HG03354 (cell line): ENCODE results near the gene ZNF689.
"Not testable (repeated sequence)": the region's sequence is repeated elsewhere in the genome, so short reads cannot be mapped to it uniquely, and the experiment has no call there.

Experiments
- ATAC-seq: cut with Tn5 transposase; IDR thresholded peaks from one replicate; pipeline ENCODE4 v1.9.1; 2021; ENCODE audit warnings: mild to moderate bottlenecking; ENCODE audit not compliant: unreplicated experiment, poor library complexity, severe bottlenecking

Gene ZNF689

DNA sequence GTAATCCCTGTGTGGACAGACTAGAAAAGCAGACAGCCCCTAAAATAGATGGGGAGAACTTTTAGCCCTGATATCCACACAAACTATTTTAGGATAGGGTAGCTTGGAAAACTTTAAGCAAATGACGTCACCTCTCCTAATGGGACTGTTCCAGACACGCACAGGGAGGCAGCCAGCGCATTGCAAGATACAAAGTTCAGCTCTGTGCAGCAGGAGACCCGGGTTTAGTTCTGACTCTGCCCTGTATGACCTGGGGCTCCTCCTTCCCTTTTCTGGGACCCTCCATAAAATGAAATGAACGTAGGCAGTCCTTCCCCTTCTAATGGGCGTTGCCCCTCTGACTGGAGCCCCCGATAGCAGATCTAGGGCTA is 6.3 kb downstream of the ZNF689 start:
- no peak for ATAC-seq

DNA sequence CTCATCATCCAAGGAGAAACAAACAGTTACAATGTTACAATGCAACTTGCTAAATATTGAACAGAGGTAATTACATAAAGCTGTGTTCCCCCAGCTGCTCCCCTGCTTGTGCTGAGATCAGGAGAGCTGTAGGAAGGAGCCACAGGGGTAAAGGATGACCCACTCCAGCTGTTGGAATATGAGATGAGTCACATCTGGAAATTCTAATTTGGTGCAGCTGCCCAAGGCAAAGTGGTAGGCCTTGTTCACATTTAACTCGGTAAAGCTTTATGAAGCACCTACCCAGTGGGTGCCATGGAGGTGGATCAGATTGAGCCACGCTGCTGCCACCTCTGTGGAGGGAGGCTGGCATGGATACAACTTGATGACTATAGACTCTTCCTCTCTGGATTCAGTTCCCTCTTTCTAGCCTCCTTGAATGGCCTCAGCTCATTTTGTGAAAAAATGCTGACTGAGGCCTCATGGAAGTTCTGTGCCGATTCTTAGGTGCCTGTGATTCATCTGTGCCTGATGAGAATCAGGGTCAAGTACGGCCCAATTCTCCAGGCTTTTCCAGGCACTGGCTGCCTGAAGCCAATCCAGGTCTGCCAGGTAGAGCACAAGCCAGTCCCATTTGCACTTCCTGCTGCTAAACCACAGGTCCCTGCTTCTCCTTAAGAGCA is 7.4 kb downstream of the ZNF689 start:
- ATAC-seq, result no peak

DNA sequence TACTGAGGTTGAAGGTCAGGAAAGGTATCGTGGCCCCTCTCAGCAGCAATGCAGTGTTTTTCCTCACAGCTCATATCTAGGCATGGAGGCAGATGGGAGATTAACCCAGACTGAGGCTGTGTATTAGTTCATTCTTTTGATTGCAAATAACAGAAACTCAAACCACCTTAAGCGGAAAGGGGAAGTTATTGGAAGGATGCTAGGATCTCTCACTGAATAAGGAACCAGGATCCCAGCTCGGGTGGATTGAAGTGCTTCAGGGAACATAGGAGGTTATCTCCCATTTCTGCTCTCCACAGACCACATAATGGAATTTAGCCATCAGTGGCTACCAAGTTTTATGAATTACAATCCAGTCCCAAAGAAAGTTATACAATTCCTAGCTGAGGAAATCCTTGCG is 8.2 kb downstream of the ZNF689 start:
- no peak for ATAC-seq

DNA sequence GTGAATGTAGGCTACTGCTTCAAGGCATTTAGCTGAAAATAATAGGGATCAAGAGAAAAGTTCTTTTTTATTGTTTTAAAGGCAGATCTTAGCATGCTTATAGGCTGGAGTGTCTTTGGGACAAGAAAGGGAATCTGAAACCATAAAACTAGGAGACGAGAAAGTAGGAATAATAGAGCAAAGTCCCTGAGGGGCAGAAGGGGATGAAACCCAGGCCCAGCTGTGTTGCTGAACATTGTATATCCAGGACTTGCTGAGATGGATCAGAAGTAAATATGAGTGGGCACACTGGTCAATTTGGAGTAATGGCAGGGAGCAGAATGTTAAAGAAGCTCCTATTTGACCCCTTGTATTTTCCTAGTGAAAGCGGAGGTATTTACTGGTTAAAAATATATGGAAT is 9.3 kb downstream of the ZNF689 start:
- ATAC-seq, result no peak

DNA sequence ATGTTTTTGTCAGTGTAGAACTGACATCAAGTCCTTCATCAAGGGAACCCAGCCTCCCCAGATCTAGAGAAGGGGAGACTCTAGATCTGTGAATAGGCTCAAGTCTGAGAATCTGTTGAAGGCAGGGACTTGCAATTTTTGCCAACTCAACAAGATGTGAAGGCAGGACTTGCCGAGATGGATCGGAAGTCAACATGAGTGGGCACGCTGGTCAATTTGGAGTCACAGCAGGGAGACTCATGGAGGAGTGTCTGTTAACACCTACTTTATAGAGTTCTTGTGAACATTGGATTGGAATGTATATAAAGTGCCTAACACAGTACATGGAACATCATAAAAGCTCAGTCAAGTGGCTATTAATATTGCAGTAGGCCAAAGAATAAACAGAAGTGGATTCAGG is 10.0 kb downstream of the ZNF689 start:
- no peak for ATAC-seq

DNA sequence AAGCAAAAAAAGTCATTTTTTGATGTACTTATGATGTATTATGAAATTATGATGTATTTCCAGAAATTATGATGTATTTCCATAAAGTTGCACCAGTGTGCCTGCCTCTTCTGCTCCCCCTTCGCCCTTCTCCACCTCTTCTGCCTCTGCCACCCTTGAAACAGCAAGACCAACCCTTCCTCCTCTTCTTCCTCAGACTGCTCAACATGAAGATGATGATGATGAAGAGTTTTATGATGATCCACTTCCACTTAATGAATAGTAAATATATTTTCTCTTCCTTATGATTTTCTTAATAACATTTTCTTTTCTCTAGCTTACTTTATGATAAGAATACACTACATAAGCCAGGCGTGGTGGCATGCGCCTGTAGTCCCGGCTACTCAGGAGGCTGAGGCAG is 17.3 kb downstream of the ZNF689 start:
- ATAC-seq, result no peak

DNA sequence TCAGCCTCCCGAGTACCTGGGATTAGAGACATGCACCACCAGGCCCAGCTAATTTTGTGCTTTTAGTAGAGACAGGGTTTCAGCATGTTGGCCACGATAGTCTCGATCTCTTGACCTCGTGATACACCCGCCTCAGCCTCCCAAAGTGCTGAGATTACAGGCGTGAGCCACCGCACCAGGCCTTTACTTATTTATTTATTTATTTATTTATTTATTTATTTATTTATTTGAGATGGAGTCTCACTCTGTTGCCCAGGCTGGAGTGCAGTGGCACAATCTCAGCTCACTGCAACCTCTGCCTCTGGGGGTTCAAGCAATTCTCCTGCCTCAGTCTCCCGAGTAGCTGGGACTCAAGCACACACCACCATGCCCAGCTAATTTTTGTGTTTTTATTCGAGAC is 19.3 kb downstream of the ZNF689 start:
- not testable (repeated sequence) for ATAC-seq

DNA sequence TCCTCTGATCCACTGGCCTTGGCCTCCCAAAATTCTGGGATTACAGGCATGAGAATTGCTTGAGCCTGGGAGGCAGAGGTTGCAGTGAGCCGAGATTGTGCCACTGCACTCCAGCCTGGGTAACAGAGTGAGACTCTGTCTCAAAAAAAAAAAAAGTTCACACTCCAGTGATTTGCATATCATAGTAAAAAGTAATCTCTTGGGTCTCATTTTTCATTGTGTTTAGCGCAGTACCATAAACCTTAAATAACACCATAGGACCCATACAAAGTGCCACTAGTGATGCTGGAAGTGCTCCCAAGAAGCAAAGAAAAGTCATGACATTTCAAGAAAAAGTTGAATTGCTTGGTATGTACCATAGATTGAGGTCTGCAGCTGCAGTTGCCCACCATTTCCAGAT is 20.6 kb downstream of the ZNF689 start:
- not testable (repeated sequence) for ATAC-seq

DNA sequence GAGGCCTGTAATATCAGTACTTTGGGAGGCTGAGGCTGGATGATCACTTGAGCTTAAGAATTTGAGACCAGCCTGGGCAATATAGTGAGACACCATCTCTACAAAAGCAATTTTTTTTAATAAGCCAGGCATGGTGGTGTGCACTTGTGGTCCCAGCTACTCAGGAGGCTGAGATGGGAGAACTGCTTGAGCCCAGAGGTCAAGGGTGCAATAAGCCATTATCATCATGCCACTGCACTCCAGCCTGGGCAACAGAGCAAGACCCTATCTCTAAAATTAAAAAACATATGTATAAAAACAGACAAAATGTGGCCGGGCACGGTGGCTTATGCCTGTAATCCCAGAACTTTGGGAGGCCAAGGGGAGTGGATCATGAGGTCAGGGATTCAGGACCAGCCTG is 21.5 kb downstream of the ZNF689 start:
- ATAC-seq, result no peak

DNA sequence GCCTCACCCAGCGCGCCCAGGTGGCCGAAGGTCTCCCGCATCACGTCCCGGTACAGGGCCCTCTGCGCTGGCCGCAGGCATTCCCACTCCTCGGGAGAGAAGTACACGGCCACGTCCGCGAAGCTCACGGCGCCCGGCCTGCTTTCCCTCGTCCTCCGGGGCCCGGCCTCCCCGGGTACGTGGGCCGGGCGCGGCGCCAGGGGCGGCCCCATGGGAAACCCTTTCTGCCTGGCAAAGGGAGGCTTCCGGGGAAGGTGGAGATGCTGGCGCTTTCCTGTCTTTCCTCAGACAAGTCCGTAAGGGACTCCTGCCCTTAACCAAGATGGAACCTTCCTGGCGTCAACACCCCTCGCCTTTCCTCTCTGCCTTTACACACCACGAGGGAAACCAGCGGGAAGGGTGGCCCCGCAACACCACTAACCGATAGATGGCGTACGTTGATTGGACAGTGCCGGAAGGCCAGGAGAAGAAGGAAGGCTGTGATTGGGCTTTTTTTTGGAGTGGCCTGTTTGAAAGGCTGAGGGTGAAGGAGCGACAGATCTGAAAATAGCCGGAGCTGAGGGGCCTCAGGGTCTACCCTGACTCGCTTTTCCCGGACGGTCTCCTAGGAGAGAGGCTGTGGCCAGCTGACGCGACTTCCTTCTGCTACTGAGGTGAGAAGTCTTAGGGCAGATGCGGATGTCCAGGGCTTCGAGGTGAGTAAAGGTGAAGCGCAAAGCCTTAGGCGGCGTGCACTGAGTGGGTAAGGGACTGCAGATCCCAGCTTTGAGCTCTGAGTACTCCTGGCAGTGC is 24.6 kb downstream of the ZNF689 start, which contains the start of gene ZNF785:
Gene ZNF785 (minus strand): TSS at position 298 of the 792 bp plus-strand sequence. CDS start 86 bp downstream, at position 212.
- ATAC-seq, result peak; percentile 89

DNA sequence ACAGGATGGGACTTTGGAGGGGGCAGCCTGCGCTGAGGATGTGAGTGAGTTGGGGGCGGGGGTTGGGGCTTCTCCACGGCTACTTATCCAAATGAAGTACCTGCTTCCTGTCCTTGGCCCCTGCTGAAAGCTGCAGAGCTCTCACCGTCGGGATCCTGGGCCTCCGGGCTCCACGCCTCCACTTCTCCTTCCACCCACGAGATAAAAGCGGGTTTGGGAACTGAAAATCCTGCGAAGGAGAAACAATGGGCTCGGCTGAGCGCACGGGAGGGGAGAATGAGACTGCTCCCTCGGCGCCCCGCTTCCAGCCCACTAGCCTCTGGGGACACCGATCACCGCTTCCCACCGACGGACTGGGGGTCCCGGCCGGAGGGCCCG is 25.2 kb downstream of the ZNF689 start:
- ATAC-seq, result peak; percentile 31

DNA sequence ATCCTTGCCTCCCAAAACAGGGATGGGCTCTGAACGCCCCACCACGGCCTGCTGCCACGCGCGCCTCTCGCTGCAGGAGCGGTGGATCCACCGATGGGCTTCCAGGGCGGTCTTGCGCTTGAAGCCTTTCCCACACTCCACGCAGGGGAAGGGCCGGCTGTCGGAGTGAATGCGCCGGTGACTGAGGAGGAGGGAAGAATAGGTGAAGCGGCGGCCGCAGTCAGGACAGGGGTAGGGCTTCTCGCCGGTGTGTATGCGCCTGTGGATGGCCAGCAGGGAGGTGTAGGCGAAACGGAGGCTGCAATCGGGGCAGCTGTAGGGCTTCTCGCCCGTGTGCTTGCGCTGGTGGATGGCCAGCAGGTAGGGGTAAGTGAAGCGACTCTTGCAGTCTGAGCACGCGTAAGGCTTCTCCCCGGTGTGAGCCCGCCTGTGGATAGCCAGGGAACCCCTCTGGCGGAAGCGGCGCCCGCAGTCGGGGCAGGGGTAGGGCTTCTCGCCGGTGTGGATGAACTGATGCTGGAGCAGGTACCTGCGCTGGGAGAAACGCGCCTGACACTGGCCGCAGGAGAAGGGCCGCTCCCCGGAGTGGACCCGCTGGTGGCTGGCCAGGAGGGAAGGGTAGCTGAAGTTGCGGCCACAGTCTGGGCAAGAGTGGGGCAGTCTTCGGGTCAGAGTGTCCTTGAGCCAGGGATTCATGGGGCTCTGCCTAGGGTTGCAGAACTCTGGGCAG is 27.4 kb downstream of the ZNF689 start:
- no peak for ATAC-seq

DNA sequence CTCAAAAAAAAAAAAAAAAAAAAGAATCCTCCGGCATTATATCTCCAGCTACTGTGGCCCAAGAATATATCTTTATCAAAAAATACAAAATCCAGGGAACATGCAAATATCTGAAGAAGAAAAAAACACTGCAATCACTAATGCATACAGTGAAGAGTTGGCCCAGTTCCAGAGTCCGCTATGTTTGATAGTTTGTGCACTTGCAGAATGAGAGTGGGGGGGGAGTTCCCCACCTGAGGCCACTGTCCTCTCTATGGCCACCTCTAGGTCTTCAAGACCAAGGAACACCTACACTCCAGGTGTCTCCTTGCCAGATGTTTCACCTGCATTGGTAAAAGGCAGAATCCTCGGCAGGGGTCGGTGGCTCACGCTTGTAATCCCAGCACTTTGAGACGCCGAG is 28.7 kb downstream of the ZNF689 start:
- ATAC-seq, result no peak

DNA sequence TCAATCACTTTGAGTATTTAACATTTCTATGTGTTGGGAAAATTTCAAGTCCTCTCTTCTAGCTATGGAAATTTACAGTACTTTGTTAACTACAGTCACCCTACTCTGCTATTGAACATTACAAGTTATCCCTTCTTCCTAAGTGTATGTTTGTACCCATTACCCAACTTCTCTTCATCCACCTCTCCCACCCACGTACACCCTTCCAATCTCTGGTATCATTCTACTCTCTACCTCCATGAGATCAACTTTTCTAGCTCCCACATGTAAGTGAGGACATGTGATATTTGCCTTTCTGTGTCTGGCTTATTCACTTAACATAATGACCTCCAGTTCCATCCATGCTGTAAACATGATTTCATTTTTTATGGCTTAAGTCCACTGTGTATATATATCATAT is 35.5 kb downstream of the ZNF689 start:
- ATAC-seq, result no peak

DNA sequence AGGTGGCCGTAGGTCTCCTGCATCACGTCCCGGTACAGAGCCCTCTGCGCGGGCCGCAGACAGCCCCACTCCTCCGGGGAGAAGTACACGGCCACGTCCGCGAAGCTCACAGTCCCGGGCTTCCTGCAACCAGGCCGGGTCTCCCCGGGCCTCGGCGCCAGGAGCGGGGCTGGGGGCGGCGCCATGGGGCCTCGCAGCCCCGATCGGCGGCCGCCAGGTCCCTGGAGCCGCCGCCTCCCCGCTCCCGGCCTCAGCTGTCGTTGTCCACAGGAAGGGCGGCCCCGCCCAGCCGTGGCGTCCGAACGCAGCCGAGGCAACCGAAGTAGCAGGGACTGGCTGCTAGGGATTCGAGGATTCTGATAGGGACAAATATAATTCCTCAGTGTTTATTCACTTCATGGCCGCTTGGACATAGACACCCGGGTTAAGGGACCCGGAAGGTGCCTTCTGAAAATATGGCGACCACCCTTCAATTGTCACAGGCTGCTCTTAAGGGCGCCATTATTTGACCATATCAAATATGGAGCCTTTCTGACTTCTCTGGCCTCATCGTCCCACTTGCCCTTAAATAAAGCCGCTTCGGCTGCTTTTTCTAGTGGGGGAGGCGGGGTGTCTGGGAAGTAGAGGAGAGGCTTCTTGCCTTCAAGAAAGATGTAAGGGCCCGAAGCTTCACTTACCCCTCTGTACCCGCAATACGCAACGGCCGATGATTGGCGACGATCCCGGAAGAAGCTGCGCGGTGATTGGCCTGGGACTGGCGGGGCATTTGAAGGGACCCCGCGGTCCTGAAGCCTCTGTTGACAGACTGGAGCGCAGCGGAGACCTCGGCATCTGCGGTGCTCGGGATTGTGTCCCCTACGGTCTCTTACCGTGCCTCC is 38.5 kb downstream of the ZNF689 start, which contains the start of gene ZNF688:
Gene ZNF688 (minus strand): TSS at position 270 of the 878 bp plus-strand sequence. CDS start 85 bp downstream, at position 185.
- peak; percentile 73 for ATAC-seq

DNA sequence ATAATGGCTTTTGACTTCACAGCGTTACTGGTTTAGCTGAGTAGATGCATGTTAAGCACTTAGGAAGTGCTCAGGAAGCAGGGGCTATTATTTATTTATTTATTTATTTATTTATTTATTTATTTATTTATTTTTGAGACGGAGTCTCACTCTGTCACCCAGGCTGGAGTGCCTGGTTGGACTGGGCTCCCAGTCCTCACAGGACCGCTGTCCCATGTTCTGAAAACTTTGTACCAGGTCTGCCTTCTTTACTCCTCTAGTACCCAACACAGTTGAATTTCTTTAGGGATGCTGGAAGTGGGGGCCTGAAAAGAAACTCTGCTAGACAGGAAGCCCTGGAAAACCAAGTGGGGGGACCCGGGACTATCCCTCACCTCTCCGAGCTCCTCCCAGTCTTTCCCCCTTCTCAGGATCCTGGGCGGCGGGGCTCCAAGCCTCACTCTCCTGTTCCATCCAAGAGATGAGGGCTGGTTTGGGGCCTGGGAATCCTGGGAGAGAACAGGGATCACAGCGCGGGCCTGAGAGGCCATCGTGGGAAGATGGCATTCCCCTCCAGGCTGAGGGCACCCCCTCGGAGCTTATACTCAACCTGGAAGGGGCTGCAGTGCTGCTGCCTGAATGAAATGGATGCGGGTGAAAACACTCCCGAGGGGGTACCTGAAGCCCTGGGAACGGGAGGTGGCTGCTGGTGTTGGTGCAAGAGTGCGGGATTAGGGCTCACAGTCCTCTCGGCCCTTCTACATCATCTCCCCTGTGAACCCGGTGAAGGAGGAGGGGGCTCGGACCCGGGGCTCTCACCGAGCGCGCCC is 39.3 kb downstream of the ZNF689 start:
- ATAC-seq, result no peak

DNA sequence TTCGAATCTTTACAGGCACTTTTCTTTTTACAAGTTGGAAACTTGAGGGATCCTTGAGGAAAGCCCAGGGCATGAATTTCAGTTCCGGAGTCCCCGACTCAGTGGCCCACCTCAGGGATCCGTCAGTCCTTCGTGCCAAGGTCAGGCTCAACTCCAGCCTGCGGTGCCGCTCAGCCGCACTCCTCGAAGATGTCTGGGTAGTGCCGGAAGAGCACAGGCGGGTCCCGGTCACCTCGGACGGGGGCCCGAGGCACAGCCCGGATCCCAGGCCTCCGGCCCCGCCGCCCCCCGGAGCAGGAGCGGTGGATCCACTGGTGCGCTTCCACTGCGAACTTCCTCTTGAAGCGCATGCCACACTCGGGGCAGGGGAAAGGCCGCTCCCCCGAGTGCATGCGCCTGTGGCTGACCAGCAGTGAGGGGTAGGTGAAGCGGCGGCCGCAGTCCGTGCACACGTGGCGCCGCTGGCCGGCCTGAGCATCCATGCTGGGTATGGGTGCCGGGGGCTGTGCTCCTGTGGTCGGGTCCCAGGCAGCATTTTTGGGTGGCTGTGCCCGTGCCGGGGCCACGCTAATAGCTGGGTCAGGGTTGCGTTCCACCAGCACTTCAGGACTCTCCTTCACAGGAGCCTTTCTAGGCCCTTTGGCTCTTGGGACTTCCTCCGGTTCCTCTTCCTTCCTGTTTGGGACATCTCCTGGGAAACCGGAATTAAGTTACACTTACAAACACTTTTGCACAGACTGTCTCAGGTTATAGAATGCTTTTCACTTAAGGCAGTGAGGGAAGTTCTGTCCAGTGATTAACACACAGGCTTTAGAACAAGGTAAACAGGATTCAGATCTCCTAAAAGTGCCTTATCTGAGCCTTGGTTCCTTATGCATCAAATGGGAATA is 40.2 kb downstream of the ZNF689 start:
- no peak for ATAC-seq

DNA sequence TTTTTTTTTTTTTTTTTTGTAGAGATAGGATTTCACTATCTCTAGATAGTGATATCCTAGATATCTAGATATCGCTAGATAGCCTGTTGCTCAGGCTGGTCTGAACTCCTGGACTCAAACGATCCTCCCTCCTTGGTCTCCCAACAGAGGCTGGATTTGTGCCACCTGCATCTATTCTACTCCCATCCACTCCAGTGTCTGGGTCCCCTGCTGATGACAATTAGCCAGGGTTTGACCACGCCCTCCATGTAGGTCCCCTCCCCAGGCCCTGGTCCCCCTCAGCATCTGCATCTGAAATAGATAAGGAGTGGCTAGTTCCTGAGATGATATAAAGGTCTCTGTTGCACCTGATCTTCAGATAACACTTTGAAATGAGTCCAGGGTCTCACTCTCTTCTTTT is 40.9 kb downstream of the ZNF689 start:
- ATAC-seq, result no peak
